Kidney (tissue), 14 donors: ENCODE measurements around the gene NINJ2. TPM values are rescaled to one million over a fixed set of nuclear protein-coding genes. Genes with fewer than 3 reads are reported as not detected.

ENCODE experiments used
- DNase-seq, 5 donors: peaks; one replicate each; pipeline ENCODE4 v3.0.0-alpha.2; 2013 to 2020
- FAIRE-seq: peaks from 2 replicates; lab custom pipeline; 2012; peaks lifted over from hg19 to GRCh38; lab: Jason Lieb, UNC
- H3K27ac ChIP-seq, 2 donors: one replicate each; pipeline ENCODE4 v1.7.0; 2013; ENCODE audit warnings: low read depth in 2 of 2, low read length in 2 of 2, inconsistent platforms in 1 of 2
- H3K27me3 ChIP-seq: one replicate; pipeline ENCODE4 v1.7.1; 2013; ENCODE audit warnings: low read length, inconsistent platforms; ENCODE audit not compliant: control insufficient read depth, insufficient read depth
- H3K36me3 ChIP-seq, 3 donors: one replicate each; pipeline versions ENCODE4 v1.7.0 to v1.7.1; 2013; ENCODE audit warnings: low read length in 3 of 3, control low read depth in 1 of 3, inconsistent platforms in 1 of 3; ENCODE audit not compliant: insufficient read depth in 3 of 3, control insufficient read depth in 2 of 3
- H3K4me1 ChIP-seq, 3 donors: one replicate each; pipeline versions ENCODE4 v1.7.0 to v1.7.1; 2013; ENCODE audit warnings: low read length in 3 of 3, inconsistent platforms in 1 of 3, low read depth in 1 of 3; ENCODE audit not compliant: control insufficient read depth in 2 of 3, insufficient read depth in 2 of 3
- H3K4me3 ChIP-seq, 3 donors: one replicate each; pipeline versions ENCODE4 v1.7.0 to v1.8.1; 2013; ENCODE audit warnings: low read length in 3 of 3, control low read depth in 1 of 3, inconsistent platforms in 1 of 3
- H3K9ac ChIP-seq, 3 donors: one replicate each; pipeline versions ENCODE4 v1.7.0 to v1.7.1; 2013; ENCODE audit warnings: low read length in 3 of 3, control low read depth in 1 of 3, inconsistent platforms in 1 of 3
- H3K9me3 ChIP-seq, 3 donors: one replicate each; pipeline versions ENCODE4 v1.7.0 to v1.7.1; 2013; ENCODE audit warnings: low read length in 3 of 3, control low read depth in 1 of 3, inconsistent platforms in 1 of 3; ENCODE audit not compliant: control insufficient read depth in 2 of 3, insufficient read depth in 1 of 3
- CTCF ChIP-seq: IDR thresholded peaks from 3 replicates; pipeline ENCODE4 v1.5.1; 2012; ENCODE audit warnings: mild to moderate bottlenecking, moderate library complexity, borderline replicate concordance; ENCODE audit not compliant: insufficient read depth; ENCODE audit errors: extremely low read depth
- intact Hi-C: fragments of 100-400 bp; cut with DNase I; formaldehyde crosslinking; loops from one replicate; pipeline ENCODE4 v1.11.1; 2022
- polyA plus RNA-seq: library from polyadenylated mRNA; stranded (reverse); fragments of 350-450 nt; fragmentation: Illumina TruSeq; extraction: RNeasy Lipid Tissue Mini Kit (QIAGEN cat#74804); gene quantifications from one replicate; pipeline ENCODE4 v1.2.3, GENCODE V29; 2014; ENCODE audit warnings: low read depth, low replicate concordance; ENCODE audit not compliant: insufficient read depth
- total RNA-seq: library from RNA; stranded (reverse); fragmentation: NEBNext Ultra II Directional; extraction: Animal tissue kit (Norgen Biotek cat#: 25700); gene quantifications from one replicate; pipeline ENCODE4 v1.2.1, GENCODE V29; 2021
- donor health status: control.
- donor health status: control.
- donor health status: control.
- donor health status: control.
- donor health status: control.
- donor health status: DM: yes; HTN: yes; CAD: no.
- donor health status: Normal renal cell carcinoma (clear cell type).

NINJ2 gene
- total and polyA plus RNA-seq, 2 donors from 2014 or later = 0.69 to 2.8 TPM

GRCh38 chr12:546920-547845 lies 116.1 kb downstream of the NINJ2 start:
- DNase-seq (peak; percentile 66 to 88 (median 76)), FAIRE-seq (no peak)
- Histone ChIP-seq H3K27ac (no peak overlapping the region), H3K4me3 (no peak overlapping the region), H3K9ac (no peak overlapping the region), H3K36me3 (no peaks in the 10 kb centered on the region), H3K27me3 (no peaks in the 10 kb centered on the region), H3K4me1 (no peaks in the 10 kb centered on the region), H3K9me3 (no peaks in the 10 kb centered on the region)
- peak; percentile 98 for TF ChIP-seq CTCF
- intact Hi-C loops = loop anchor here (5.0 kb wide), 1 partner anchor 95 kb away; no protein-coding TSS in a partner anchor

- Histone ChIP-seq H3K4me1 (no peaks in the 10 kb centered on the region), H3K9me3 (no peaks in the 10 kb centered on the region), H3K9ac (no peak overlapping the region), H3K36me3 (no peaks in the 10 kb centered on the region), H3K4me3 (no peak overlapping the region), H3K27me3 (no peaks in the 10 kb centered on the region), H3K27ac (no peak overlapping the region)
- FAIRE-seq (no peak), DNase-seq (no peak)
- TF ChIP-seq CTCF = no peak
- intact Hi-C loops = loop anchor here (5.0 kb wide), 1 partner anchor 94 kb away; no protein-coding TSS in a partner anchor
These were observed 116.9 kb downstream of the NINJ2 start for GRCh38 chr12:546265-546919.

- FAIRE-seq = no peak
- Histone ChIP-seq H3K27me3 (no peaks in the 10 kb centered on the region), H3K9me3 (no peaks in the 10 kb centered on the region), H3K4me1 (no peaks in the 10 kb centered on the region), H3K27ac (no peak overlapping the region), H3K36me3 (no peaks in the 10 kb centered on the region), H3K9ac (no peak overlapping the region), H3K4me3 (no peak overlapping the region)
- intact Hi-C loops = loop anchor here (5.0 kb wide), 1 partner anchor 94 kb away; no protein-coding TSS in a partner anchor
- no peak for TF ChIP-seq CTCF
- no peak for DNase-seq
These were observed 117.4 kb downstream of the NINJ2 start for GRCh38 chr12:545835-546234.
